Mucosa of descending colon (tissue), 3 donors: Measurements from ENCODE around the gene ACAD10. TPM values are rescaled to one million over a fixed set of nuclear protein-coding genes. Genes with fewer than 3 reads are reported as not detected.

Experiments
- ATAC-seq: fragments of 200-7000 bp; cut with Tn5 transposase; one replicate; pipeline ENCODE4 v1.9.1; 2020; ENCODE audit warnings: mild to moderate bottlenecking, moderate library complexity
- DNase-seq, 3 donors: peaks; one replicate each; pipeline ENCODE4 v3.0.0-alpha.2; 2020
- H3K36me3 ChIP-seq: fragments of 200-600 bp; one replicate; pipeline ENCODE4 v1.8.0; 2021; ENCODE audit warnings: low read depth, mild to moderate bottlenecking
- H3K4me1 ChIP-seq: fragments of 200-600 bp; one replicate; pipeline ENCODE4 v1.8.0; 2021; ENCODE audit warnings: low read depth, mild to moderate bottlenecking
- H3K4me3 ChIP-seq: fragments of 200-600 bp; one replicate; pipeline ENCODE4 v1.8.0; 2021; ENCODE audit warnings: mild to moderate bottlenecking
- H3K9me3 ChIP-seq: fragments of 200-600 bp; one replicate; pipeline ENCODE4 v1.8.0; 2021; ENCODE audit warnings: mild to moderate bottlenecking
- intact Hi-C, 2 donors: fragments of 100-400 bp; cut with DNase I in 1 of 2; cut with micrococcal nuclease in 1 of 2; formaldehyde crosslinking; loops; one replicate each; pipeline versions ENCODE4 v1.11.0 to v1.11.1; 2022; cut with DNase I, micrococcal nuclease
- microRNA-seq: library from miRNA; unstranded; fragments of <30 nt; microRNA quantifications from one replicate; pipeline ENCODE4, GENCODE V29; 2019
- total RNA-seq, 3 donors: library from RNA; stranded (reverse); fragmentation: NEBNext Ultra II Directional in 2 of 3; extraction: Animal tissue kit (Norgen Biotek cat#: 25700) in 2 of 3; gene quantifications; one replicate each; pipeline versions ENCODE4 v1.2.1 to v1.2.4, GENCODE V29; 2021 to 2023
- TF ChIP-seq, protein P1 (sequence below): fragments of 200-600 bp; IDR thresholded peaks from one replicate; pipeline ENCODE4 v1.8.0; 2022; ENCODE audit warnings: antibody characterized with exemption, mild to moderate bottlenecking
- donor health status: DM: no; HTN: no; CAD: no; lungs with moderate emphysema.
- donor health status: DM: no; HTN: no; CAD: no.
- donor health status: DM: no; HTN: yes; CAD: no.

The ACAD10 gene
- total RNA-seq, 3 donors from 2014 or later, result 36.5 to 55.8 (median 37.9) TPM

DNA sequence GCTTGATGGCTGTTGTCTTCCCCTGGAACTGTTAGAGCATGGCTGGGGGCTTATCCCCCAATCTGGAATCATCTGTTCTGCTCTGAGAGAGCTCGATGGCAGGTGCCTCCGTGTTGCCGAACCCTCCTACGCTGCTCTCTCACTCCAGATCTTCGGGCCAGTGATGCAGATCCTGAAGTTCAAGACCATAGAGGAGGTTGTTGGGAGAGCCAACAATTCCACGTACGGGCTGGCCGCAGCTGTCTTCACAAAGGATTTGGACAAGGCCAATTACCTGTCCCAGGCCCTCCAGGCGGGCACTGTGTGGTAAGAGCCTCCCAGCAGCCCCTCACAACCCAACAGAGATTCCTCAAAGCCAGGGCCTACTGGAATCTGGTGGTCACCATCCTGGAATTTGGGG lies 113.9 kb downstream of the ACAD10 start:
- Histone ChIP-seq H3K36me3 (peaks cover 27% of the 10 kb centered on the region), H3K4me3 (no peak overlapping the region), H3K9me3 (no peaks in the 10 kb centered on the region), H3K4me1 (no peaks in the 10 kb centered on the region)
- TF ChIP-seq, protein P1, sequence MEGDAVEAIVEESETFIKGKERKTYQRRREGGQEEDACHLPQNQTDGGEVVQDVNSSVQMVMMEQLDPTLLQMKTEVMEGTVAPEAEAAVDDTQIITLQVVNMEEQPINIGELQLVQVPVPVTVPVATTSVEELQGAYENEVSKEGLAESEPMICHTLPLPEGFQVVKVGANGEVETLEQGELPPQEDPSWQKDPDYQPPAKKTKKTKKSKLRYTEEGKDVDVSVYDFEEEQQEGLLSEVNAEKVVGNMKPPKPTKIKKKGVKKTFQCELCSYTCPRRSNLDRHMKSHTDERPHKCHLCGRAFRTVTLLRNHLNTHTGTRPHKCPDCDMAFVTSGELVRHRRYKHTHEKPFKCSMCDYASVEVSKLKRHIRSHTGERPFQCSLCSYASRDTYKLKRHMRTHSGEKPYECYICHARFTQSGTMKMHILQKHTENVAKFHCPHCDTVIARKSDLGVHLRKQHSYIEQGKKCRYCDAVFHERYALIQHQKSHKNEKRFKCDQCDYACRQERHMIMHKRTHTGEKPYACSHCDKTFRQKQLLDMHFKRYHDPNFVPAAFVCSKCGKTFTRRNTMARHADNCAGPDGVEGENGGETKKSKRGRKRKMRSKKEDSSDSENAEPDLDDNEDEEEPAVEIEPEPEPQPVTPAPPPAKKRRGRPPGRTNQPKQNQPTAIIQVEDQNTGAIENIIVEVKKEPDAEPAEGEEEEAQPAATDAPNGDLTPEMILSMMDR, result no peak
- intact Hi-C loops, result no loop called here
- ATAC-seq (no peak), DNase-seq (no peak)

- DNase-seq (no peak), ATAC-seq (no peak)
- peaks cover 27% of the 10 kb centered on the region for H3K36me3 ChIP-seq
- no peak overlapping the region for H3K4me3 ChIP-seq
- no peaks in the 10 kb centered on the region for H3K9me3 ChIP-seq
- TF ChIP-seq, protein P1, result no peak
- intact Hi-C loops, result no loop called here
- H3K4me1 ChIP-seq, result no peaks in the 10 kb centered on the region
Measured at GRCh38 chr12:111803038-111803626, 117.3 kb downstream of the ACAD10 start.

GRCh38 chr12:111803851-111804250 lies 118.0 kb downstream of the ACAD10 start:
- DNase-seq (no peak), ATAC-seq (no peak)
- Histone ChIP-seq H3K4me3 (no peak overlapping the region), H3K36me3 (peaks cover 19% of the 10 kb centered on the region), H3K9me3 (no peaks in the 10 kb centered on the region), H3K4me1 (no peaks in the 10 kb centered on the region)
- TF ChIP-seq, protein P1, result no peak
- intact Hi-C loops, result no loop called here

- H3K36me3 ChIP-seq, result peaks cover 3% of the 10 kb centered on the region
- H3K4me1 ChIP-seq, result no peaks in the 10 kb centered on the region
- no peak for ATAC-seq
- H3K4me3 ChIP-seq, result no peak overlapping the region
- no peaks in the 10 kb centered on the region for H3K9me3 ChIP-seq
- TF ChIP-seq, protein P1, result no peak
- DNase-seq, result no peak
- intact Hi-C loops, result no loop called here
Measured at GRCh38 chr12:111806304-111806703, 120.5 kb downstream of the ACAD10 start.

Small RNA genes within 50 kb of the gene (microRNA-seq; reads per million reads assigned to microRNA genes)
- 1.4 reads per million for gene MIR6761

Other genes starting within 250 kb of the ACAD10 start
- 10 to 100 TPM; 49.9 to 82.5 (median 55.4) TPM for gene ATXN2, start 86.7 kb upstream of the ACAD10 start, total RNA-seq
- 10 to 100 TPM; 17.3 to 26.1 (median 22.3) TPM for gene BRAP, start 97 bp upstream of the ACAD10 start, total RNA-seq
- 100 to 1,000 TPM; 293 to 382 (median 304) TPM for gene ALDH2, start 80.9 kb downstream of the ACAD10 start, total RNA-seq
- gene MAPKAPK5, start 156.2 kb downstream of the ACAD10 start, total RNA-seq, result 10 to 100 TPM; 64.0 to 86.3 (median 82.0) TPM